HG03175 (cell line): ENCODE results near the gene PTPA.

ENCODE experiments used
- ATAC-seq: cut with Tn5 transposase; IDR thresholded peaks from one replicate; pipeline ENCODE4 v1.9.1; 2021; ENCODE audit warnings: mild to moderate bottlenecking, moderate library complexity; ENCODE audit not compliant: unreplicated experiment

PTPA gene

DNA sequence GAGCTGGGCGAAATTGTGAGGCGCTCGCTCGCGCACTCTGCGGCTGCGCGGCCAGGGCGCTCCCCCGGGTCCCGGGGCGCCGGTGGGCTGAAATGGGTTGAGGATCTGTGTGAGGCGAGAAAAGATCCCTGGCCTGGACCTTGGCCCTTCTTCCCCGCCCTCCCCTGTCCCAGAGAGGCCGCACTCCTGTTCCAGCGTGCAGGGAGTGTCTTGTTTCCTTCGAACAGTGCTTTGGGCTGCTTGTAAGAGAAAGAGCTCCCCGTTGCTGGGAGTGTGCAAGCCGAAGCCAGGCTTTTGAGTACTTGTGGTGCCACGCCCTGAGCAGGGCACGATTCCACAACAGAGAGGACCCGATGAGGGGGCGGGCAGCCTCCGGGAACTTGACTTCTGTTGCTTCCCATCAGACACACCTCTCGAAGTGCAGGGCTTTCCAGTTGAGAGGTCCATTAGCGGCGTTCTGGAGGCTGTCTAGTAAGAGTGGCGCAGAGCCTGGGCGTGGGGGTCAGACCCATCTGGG lies 29.8 kb upstream of the PTPA start:
- no peak for ATAC-seq

- ATAC-seq = no peak
These were observed 27.1 kb upstream of the PTPA start for GRCh38 chr9:129084087-129084486.

DNA sequence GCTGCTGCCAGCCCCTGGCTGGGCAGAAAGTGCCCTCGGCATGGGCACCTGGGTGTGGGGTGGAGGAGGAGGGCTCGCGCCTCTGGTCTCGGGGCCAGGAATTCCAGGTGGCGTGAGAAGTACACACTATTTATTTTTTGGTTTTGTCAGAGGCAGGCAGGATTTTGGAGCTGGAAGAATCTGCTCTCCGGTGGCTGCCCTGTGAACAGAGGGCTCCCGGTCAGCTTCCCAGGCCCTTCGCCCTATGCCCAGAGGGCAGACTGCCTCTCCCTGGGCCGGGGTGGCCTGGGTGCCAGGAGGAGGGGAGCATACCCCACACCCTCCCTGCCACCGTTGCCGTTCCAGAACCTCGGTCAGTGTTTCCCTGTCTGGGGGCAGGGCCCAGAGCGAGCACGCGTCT lies 22.0 kb upstream of the PTPA start:
- no peak for ATAC-seq

DNA sequence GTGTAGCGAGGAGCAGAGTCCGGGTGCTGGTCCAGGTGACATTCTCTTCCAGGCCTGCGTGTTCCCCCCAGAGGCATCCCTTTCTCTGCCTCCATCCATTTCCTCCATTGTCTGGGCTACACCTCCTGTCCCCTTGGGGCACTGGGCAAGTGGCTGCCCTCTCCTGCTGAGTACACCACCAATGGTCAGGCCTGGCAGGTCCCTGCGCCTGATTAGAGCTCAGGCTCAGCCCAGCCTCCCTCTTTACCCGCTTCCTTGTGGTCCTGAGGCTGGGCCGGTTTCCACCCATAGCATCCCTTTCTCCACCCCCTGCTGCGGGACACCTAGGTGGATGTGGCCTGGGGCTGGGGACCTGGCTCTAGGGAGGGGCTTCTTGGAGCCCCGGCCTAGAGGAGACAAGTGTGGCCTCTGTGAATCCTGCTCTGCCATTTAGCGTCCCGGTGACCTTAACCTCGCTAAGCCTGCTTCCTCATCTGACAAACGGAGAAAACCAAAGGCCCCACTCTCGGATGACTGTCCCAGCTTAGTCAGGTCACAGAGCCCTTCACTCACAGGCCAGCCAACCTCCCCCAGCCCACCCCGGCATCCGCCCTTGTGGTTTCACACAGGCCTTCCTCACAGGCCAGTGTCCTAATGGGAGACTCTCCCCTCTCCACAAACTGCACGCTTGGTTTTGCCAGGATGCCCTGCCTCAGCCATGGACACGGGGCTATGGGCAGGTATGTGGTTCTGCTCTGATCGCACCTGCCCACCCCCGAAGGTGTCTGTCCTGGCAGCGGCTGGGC lies 17.4 kb upstream of the PTPA start:
- ATAC-seq = no peak

GRCh38 chr9:129094387-129095169 lies 16.6 kb upstream of the PTPA start:
- no peak for ATAC-seq

DNA sequence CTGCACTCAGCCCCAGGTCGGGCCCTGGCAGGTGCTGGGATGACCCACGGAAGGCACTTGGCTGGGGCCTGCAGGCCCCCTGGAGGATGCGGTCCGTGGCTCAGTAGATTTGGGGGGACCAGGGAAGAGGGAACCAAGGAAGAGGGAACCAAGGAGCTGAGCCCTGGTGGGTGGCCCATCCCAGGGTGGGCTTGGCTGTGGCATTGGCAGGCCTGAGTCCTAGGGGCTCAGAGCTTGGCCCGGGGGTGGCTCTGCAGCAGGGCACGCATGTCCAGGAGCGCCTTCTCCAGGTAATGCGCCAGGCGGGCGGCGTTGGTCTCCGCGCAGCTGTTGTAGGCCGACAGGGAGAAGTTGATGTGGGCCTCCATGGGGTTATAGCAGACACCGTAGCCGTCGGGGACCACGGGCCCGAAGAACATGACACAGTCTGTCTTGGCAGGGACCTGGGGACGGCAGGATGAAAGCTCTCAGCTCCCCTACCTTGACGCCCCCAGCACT lies 16.0 kb upstream of the PTPA start:
- ATAC-seq = no peak

GRCh38 chr9:129095908-129096307 lies 15.3 kb upstream of the PTPA start:
- ATAC-seq = no peak

DNA sequence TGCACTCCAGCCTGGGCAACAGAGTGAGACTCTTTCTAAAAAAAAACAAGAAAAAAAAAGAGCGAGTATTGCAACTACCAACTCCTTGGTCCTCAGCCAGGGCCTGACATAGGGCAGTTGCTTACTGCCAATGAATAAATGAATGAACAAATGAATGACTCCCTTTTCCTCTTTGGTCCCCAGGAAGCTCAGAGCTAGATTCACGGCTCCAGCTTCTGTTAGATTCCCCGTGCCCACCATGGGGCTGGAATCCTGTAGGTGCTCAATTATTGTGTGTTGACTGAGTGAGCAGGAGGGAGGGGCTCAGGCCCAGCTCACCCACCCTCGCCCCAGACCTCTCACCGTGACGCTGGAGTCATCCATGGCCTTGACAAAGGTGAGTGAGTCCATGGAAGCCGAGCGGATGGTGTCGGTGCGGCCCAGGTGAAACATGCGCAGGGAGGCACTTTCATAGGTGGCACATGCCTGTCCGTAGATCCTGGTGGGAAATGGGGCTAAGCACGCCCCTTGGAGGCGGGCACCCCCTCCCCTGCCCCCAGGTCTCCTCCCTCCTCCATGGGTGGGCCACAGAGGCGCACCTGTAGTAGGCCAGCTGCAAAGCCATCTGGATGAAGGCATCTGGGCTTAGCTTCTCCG lies 13.4 kb upstream of the PTPA start:
- no peak for ATAC-seq

DNA sequence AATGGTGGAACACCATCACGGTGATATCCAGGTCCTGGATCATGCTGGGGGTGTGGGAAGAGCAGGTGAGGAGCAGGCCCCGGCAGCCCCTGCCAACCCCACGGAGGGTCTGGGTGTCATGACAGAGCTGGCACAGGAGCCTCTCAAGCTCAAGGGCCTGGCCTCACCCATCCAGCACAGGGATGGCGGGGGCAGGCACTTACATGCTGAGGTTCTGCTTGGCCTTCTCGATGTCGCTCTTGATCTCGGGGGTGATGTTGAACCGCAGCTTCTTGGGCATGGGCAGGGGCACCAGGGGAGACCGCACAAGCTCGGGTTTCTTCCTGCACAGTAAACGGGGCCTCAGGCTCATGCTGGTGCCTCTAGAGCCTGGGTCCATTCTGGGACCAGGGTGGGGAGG lies 12.9 kb upstream of the PTPA start:
- ATAC-seq = no peak

DNA sequence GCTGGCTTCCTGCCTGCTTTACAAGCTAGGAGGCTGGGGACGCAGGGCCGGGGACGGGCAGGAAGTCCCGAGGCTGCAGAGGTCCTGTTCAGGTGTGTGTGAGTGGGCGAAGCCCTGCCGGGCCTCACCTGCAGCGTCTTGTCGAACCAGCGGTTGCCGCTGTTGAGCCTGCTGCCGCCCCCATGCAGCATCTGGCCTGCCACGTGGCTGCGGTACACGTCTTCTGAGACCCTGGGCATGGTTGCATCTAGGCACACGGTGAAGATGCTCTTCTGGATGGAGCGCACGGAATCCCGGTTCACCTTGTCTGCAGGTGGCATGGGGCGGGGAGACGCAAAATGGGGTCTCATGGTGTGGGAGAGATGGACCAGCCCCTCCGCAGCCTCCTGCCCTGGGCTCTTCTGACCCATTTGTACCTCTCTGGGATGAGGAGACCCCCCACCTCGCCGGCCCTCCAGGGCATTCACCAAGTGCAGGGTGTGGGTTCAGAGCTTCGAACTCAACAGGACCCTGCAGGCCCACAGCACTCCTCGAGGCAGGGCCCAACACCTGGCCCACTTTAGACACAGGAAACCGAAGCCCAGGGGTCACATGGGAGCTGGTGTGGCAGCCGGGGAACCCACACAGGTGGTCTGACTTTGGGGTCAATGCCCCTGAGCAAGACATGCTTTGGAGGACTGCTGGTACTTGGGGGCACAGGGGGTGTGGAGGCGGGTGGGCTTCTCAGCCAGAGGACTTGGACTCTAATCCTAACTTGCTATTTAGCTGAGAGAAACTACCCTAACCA lies 10.6 kb upstream of the PTPA start:
- ATAC-seq = no peak

DNA sequence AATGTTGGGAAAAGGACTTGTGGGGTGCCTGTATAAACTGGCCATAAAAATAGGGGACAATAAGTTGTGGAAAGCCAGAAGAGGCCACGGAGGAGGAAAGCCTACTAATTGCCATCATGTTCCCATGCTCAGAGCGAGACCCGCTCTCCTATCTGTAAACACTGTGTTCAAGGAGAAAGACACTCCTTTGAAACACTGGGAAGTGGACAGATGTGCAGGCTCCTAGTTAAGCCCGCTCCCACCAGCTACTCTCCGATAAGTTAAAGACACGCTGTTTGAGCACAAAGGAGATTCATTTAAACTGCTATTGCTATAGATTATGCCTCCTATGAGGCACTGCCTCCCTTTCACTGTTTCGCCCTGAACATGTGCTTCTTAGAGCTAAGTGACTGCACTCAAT lies 9.9 kb upstream of the PTPA start:
- no peak for ATAC-seq

- no peak for ATAC-seq
These were observed 9.1 kb upstream of the PTPA start for GRCh38 chr9:129102095-129102525.

DNA sequence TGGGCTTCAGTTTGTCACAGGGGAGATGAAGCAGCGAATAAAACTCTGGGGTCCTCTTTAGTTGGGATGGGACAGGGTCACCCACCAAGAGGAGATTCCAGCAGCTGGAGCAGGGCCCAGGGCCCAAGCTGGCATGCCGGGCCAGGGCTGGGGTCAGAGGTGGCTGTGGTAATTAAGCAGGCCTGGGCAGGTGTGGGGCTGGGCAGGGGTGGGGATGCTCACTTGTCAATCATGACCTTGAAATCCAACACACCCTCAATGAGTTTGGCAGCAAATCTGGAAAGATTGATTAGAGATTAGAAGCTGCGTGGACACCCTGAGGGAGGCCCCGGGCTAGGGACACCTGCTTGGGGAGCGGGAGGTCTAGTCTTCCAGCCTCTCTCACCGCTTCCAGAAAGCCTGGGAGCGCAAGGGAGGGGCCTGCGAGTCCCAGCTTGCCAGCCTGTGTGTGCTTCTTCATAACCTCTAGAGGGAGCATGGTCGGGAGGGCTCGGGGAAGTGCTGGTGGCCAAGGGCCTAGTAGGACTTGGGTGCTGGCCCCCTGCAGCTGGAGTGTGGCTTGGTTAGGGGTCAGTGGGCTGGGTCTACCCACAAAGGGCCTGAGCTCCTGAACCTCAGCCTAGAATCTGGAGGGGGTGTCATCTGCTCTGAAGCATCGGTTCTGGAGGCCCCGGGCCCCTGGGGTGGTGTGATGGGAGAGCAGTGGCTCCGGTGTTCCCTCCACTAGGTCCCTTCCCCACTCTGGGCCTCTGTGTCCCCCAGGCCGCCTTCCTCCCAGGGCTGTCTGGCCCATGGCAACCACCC lies 8.2 kb upstream of the PTPA start:
- ATAC-seq = no peak

- no peak for ATAC-seq
These were observed 7.6 kb upstream of the PTPA start for GRCh38 chr9:129103595-129103965.

DNA sequence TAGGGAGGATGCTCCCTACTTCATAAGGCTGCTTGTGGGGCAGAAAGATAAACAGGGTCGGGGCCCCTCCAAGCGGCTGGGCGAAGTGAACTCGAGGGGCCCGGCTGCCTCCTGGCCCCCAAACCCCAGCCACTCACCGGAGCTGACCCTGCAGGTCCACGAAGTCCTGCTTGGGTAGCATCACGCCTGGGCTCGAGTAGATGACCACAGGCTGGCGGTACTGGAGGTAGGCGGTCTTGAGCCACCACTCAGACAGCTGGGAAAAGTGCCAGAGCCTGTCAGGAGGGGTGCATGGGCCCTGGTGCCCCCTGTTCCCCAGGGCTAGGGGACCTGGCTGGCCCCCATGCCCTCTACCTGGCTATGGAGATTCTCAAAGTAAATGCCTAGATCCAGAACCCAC lies 7.2 kb upstream of the PTPA start:
- no peak for ATAC-seq

DNA sequence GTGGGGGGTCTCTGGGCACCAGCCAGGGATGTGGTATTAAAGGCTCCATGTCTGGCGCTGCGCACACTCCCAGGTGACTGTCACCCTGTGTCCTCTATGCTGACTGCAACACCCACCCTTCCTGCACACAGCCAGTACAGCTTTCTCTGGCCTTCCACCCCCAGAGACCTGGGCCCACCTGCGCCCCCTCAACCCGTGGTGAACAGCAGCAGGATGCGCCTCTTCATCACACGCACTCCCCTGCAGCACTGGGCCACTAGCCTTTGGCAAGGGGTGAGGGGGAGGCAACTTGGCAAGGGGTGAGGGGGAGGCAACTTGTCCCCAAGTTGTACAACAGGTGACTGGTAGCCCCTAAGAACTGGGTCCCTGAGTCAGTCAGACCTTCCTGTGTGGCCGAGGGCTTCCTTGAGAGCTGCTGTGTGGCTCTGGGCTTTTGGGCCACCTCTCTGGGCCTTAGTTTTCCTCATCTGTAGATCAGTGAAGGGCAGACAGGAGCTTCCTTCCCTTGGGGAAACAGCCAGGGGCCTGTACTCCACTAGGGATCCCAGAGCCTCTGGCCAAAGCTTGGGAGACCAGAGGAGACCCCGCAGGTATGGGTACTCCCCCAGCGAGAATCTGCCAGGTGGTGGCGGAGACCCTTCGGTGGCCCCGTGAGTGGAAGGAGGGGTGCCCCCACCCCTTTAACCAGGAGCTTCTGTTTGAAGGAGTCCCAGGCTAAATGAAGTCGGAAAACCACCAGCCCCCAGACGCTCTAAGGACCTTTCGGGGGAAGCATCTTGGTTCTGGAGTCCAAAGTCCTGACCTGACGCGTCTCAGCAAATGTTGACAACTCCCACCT lies 5.1 kb upstream of the PTPA start:
- no peak for ATAC-seq

- no peak for ATAC-seq
These were observed 3.6 kb upstream of the PTPA start for GRCh38 chr9:129107651-129108050.

- ATAC-seq = no peak
These were observed 3.0 kb upstream of the PTPA start for GRCh38 chr9:129108083-129108804.
